Ovary (tissue), 3 donors: ENCODE measurements around the gene PCDH15.

ENCODE experiments used
- EP300 ChIP-seq: sonication (generic); formaldehyde crosslinking; IDR thresholded peaks from one replicate; pipeline ENCODE4 v1.6.1; 2017; ENCODE audit warnings: antibody characterized with exemption
- POLR2A ChIP-seq: fragments of 450-650 bp; IDR thresholded peaks from one replicate; pipeline ENCODE4 v1.6.1; 2017; ENCODE audit warnings: antibody characterized with exemption, mild to moderate bottlenecking, moderate library complexity
- TF ChIP-seq, protein P1 (sequence below), 3 donors: fragments of 450-650 bp in 2 of 3; fragments of 200-600 bp in 1 of 3; IDR thresholded peaks; one replicate each; pipeline versions ENCODE4 v1.5.1 to v1.8.0; 2016 to 2022; ENCODE audit warnings: antibody characterized with exemption in 3 of 3, mild to moderate bottlenecking in 1 of 3
- donor health status: DM: no; HTN: no; CAD: no.

DNA sequence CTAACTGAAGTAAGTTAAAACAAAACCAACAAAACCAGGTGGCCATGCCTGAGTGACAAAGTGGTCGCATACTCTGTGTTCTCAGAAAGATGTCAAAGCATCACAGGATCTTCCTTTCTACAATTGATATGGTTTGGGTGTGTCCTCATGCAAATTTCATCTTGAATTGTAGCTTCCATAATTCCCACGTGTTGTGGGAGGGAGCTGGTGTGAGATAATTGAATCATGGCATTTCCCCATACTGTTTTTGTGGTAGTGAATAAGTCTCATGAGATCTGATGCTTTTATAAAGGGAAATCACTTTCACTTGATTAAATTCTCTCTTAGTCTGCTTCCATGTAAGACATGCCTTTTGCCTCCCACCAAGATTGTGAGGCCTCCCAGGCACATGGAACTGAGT, 465.7 kb downstream of the PCDH15 start:
- TF ChIP-seq, protein P1, sequence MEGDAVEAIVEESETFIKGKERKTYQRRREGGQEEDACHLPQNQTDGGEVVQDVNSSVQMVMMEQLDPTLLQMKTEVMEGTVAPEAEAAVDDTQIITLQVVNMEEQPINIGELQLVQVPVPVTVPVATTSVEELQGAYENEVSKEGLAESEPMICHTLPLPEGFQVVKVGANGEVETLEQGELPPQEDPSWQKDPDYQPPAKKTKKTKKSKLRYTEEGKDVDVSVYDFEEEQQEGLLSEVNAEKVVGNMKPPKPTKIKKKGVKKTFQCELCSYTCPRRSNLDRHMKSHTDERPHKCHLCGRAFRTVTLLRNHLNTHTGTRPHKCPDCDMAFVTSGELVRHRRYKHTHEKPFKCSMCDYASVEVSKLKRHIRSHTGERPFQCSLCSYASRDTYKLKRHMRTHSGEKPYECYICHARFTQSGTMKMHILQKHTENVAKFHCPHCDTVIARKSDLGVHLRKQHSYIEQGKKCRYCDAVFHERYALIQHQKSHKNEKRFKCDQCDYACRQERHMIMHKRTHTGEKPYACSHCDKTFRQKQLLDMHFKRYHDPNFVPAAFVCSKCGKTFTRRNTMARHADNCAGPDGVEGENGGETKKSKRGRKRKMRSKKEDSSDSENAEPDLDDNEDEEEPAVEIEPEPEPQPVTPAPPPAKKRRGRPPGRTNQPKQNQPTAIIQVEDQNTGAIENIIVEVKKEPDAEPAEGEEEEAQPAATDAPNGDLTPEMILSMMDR (IDR thresholded peaks at IDR 0.05), result no peak
- no peak for TF ChIP-seq POLR2A
- no peak for TF ChIP-seq EP300
